Epithelial cell of esophagus (primary cell): ENCODE measurements around the gene IQCE.

Experiments used
- DNase-seq: peaks from one replicate; pipeline ENCODE4 v3.0.0; 2010; ENCODE audit warnings: low read depth
- H3K4me3 ChIP-seq: 2 replicates; pipeline ENCODE4 v1.5.1; 2011; ENCODE audit warnings: mild to moderate bottlenecking, low read length, control low read depth
- CTCF ChIP-seq: IDR thresholded peaks from 2 replicates; pipeline ENCODE4 v1.5.1; 2011; ENCODE audit warnings: low read depth, mild to moderate bottlenecking, low read length, control low read depth, inconsistent platforms; ENCODE audit not compliant: insufficient read depth; ENCODE audit errors: missing control alignments

The IQCE gene

GRCh38 chr7:2610466-2610865 lies 51.7 kb downstream of the IQCE start:
- DNase-seq: no peak
- TF ChIP-seq CTCF: no peak
- no peak overlapping the region for H3K4me3 ChIP-seq

GRCh38 chr7:2610898-2611297 lies 52.1 kb downstream of the IQCE start:
- TF ChIP-seq CTCF: no peak
- no peak for DNase-seq
- H3K4me3 ChIP-seq: no peak overlapping the region

GRCh38 chr7:2611401-2611800 lies 52.6 kb downstream of the IQCE start:
- DNase-seq: no peak
- H3K4me3 ChIP-seq: no peak overlapping the region
- TF ChIP-seq CTCF: no peak

GRCh38 chr7:2611922-2612321 lies 53.1 kb downstream of the IQCE start:
- TF ChIP-seq CTCF: no peak
- no peak overlapping the region for H3K4me3 ChIP-seq
- no peak for DNase-seq

GRCh38 chr7:2612445-2613097 lies 53.8 kb downstream of the IQCE start:
- no peak for DNase-seq
- TF ChIP-seq CTCF: no peak
- no peak overlapping the region for H3K4me3 ChIP-seq

- no peak for TF ChIP-seq CTCF
- no peak for DNase-seq
- no peak overlapping the region for H3K4me3 ChIP-seq
Measured at GRCh38 chr7:2613098-2613930, 54.5 kb downstream of the IQCE start.
